B cell (primary cell): ENCODE results near the gene TANC1.

Source experiments
- CTCF ChIP-seq: fragments of 200-600 bp; IDR thresholded peaks from one replicate; pipeline ENCODE4 v1.8.0; 2022; ENCODE audit warnings: antibody characterized with exemption, mild to moderate bottlenecking
- EZH2 ChIP-seq: IDR thresholded peaks from 2 replicates; pipeline ENCODE4 v1.6.1; 2012; ENCODE audit warnings: borderline replicate concordance, low read depth, mild to moderate bottlenecking, moderate library complexity, low read length; ENCODE audit not compliant: insufficient read depth, poor library complexity, severe bottlenecking

DNA sequence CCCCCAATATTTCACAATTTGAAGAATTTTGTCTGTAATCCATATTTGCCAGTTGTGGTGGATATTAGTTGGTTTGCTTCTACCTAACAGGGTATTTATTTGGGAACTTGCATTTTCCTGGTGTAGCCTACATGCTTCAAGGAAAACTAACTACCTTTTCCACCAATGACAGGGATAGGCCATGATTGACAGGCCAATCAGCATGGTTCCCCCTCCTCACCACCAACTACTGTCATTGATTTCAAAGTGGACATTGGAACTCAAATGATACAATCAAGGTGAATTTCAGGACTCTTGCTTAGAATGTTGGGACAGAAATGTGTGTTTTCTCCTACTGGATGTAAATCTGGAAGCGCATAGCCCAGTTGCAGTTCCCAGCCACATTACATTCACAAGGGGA lies 10.1 kb upstream of the TANC1 start:
- TF ChIP-seq CTCF (no peak), EZH2 (no peak)
